ENCODE measurements around the gene SETD9.

SETD9 gene

GRCh38 chr5:56909294-56910209 is at the start of gene SETD9:
Gene SETD9, plus strand, starts transcription at chr5:56909596. Its CDS starts 50 bp downstream, at chr5:56909646.
- DNase-seq (ENCODE audit: low read depth in 1 of 2, low spot score in 1 of 2): peak; percentile 92 to 99
- in situ Hi-C loops (cut with HindIII; ENCODE audit: low pct_unique_long_range_greater_than_20kb, low sequenced_read_pairs): no loop called here

GRCh38 chr5:56861893-56862485 is 47.4 kb upstream of the SETD9 start:
- TF ChIP-seq JUND (IDR thresholded peaks at IDR 0.05; ENCODE audit: low read depth): no peak
- no peak for DNase-seq (ENCODE audit: low read depth in 1 of 2, low spot score in 1 of 2)
- in situ Hi-C loops (cut with HindIII; ENCODE audit: low pct_unique_long_range_greater_than_20kb, low sequenced_read_pairs): no loop called here

More at GRCh38 chr5:56909294-56910209, at the start of gene SETD9:
- no peak for TF ChIP-seq JUND (IDR thresholded peaks at IDR 0.05; ENCODE audit: low read depth)

GRCh38 chr5:56862909-56863308 is 46.5 kb upstream of the SETD9 start:
- TF ChIP-seq JUND (IDR thresholded peaks at IDR 0.05; ENCODE audit: low read depth): no peak
- peak in 1 of 2 experiments; percentile 55 for DNase-seq (ENCODE audit: low read depth in 1 of 2, low spot score in 1 of 2)
- in situ Hi-C loops (cut with HindIII; ENCODE audit: low pct_unique_long_range_greater_than_20kb, low sequenced_read_pairs): no loop called here

- DNase-seq (ENCODE audit: low read depth in 1 of 2, low spot score in 1 of 2): no peak
- in situ Hi-C loops (cut with HindIII; ENCODE audit: low pct_unique_long_range_greater_than_20kb, low sequenced_read_pairs): no loop called here
- no peak for TF ChIP-seq JUND (IDR thresholded peaks at IDR 0.05; ENCODE audit: low read depth)
These were observed 37.6 kb upstream of the SETD9 start for GRCh38 chr5:56871777-56872176.

GRCh38 chr5:56873056-56873455 is 36.3 kb upstream of the SETD9 start:
- in situ Hi-C loops (cut with HindIII; ENCODE audit: low pct_unique_long_range_greater_than_20kb, low sequenced_read_pairs): no loop called here
- no peak for TF ChIP-seq JUND (IDR thresholded peaks at IDR 0.05; ENCODE audit: low read depth)
- no peak for DNase-seq (ENCODE audit: low read depth in 1 of 2, low spot score in 1 of 2)

- no peak for DNase-seq (ENCODE audit: low read depth in 1 of 2, low spot score in 1 of 2)
- in situ Hi-C loops (cut with HindIII; ENCODE audit: low pct_unique_long_range_greater_than_20kb, low sequenced_read_pairs): no loop called here
- no peak for TF ChIP-seq JUND (IDR thresholded peaks at IDR 0.05; ENCODE audit: low read depth)
These were observed 33.1 kb upstream of the SETD9 start for GRCh38 chr5:56876327-56876726.

- TF ChIP-seq JUND (IDR thresholded peaks at IDR 0.05; ENCODE audit: low read depth): no peak
- DNase-seq (ENCODE audit: low read depth in 1 of 2, low spot score in 1 of 2): no peak
- in situ Hi-C loops (cut with HindIII; ENCODE audit: low pct_unique_long_range_greater_than_20kb, low sequenced_read_pairs): no loop called here
These were observed 27.8 kb upstream of the SETD9 start for GRCh38 chr5:56881571-56881970.

- no peak for TF ChIP-seq JUND (IDR thresholded peaks at IDR 0.05; ENCODE audit: low read depth)
- no peak for DNase-seq (ENCODE audit: low read depth in 1 of 2, low spot score in 1 of 2)
- in situ Hi-C loops (cut with HindIII; ENCODE audit: low pct_unique_long_range_greater_than_20kb, low sequenced_read_pairs): no loop called here
These were observed 16.0 kb upstream of the SETD9 start for GRCh38 chr5:56893251-56893951.

GRCh38 chr5:56896763-56897162 is 12.6 kb upstream of the SETD9 start:
- TF ChIP-seq JUND (IDR thresholded peaks at IDR 0.05; ENCODE audit: low read depth): no peak
- no peak for DNase-seq (ENCODE audit: low read depth in 1 of 2, low spot score in 1 of 2)
- in situ Hi-C loops (cut with HindIII; ENCODE audit: low pct_unique_long_range_greater_than_20kb, low sequenced_read_pairs): no loop called here

GRCh38 chr5:56898213-56898612 is 11.2 kb upstream of the SETD9 start:
- DNase-seq (ENCODE audit: low read depth in 1 of 2, low spot score in 1 of 2): no peak
- no peak for TF ChIP-seq JUND (IDR thresholded peaks at IDR 0.05; ENCODE audit: low read depth)
- in situ Hi-C loops (cut with HindIII; ENCODE audit: low pct_unique_long_range_greater_than_20kb, low sequenced_read_pairs): no loop called here

- no peak for TF ChIP-seq JUND (IDR thresholded peaks at IDR 0.05; ENCODE audit: low read depth)
- DNase-seq (ENCODE audit: low read depth in 1 of 2, low spot score in 1 of 2): no peak
- in situ Hi-C loops (cut with HindIII; ENCODE audit: low pct_unique_long_range_greater_than_20kb, low sequenced_read_pairs): no loop called here
These were observed 9.0 kb upstream of the SETD9 start for GRCh38 chr5:56900395-56900794.

GRCh38 chr5:56900858-56901578 is 8.4 kb upstream of the SETD9 start:
- no peak for TF ChIP-seq JUND (IDR thresholded peaks at IDR 0.05; ENCODE audit: low read depth)
- in situ Hi-C loops (cut with HindIII; ENCODE audit: low pct_unique_long_range_greater_than_20kb, low sequenced_read_pairs): no loop called here
- peak; percentile 40 to 69 for DNase-seq (ENCODE audit: low read depth in 1 of 2, low spot score in 1 of 2)
